Islet precursor cell (in vitro differentiated cells): ENCODE results near the gene JAZF1.

Experiments
- DNase-seq: peaks from one replicate; pipeline ENCODE4 v3.0.0-alpha.2; 2018

JAZF1 gene

GRCh38 chr7:28180364-28181147 is at the start of gene JAZF1:
TSS of gene JAZF1 (minus strand) at chr7:28180795.
- peak; percentile 85 for DNase-seq

GRCh38 chr7:28230261-28230660 is 49.7 kb upstream of the JAZF1 start:
- DNase-seq = no peak

GRCh38 chr7:28228396-28228795 is 47.8 kb upstream of the JAZF1 start:
- DNase-seq = no peak

- DNase-seq = no peak
Measured at GRCh38 chr7:28226003-28226402, 45.4 kb upstream of the JAZF1 start.

GRCh38 chr7:28225576-28225975 is 45.0 kb upstream of the JAZF1 start:
- no peak for DNase-seq

DNA sequence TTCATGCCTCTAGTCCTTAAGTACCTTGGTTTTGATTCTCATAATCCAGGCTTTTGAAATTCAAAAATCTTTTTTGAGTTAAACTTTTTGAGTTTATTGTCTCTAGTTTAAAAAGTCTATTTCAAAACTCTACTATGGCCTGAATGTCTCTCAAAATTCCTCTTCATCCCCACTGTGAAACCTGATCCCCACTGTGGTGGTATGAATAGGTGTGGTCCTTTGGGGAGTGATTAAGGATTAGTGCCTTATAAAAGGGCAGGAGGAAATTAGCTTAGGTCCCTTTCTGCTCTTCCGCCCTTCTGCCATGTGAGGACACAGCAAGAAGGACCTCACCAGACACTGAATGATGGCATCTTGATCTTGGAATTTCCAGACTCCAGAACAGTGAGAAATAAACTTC is 44.1 kb upstream of the JAZF1 start:
- DNase-seq = no peak

DNA sequence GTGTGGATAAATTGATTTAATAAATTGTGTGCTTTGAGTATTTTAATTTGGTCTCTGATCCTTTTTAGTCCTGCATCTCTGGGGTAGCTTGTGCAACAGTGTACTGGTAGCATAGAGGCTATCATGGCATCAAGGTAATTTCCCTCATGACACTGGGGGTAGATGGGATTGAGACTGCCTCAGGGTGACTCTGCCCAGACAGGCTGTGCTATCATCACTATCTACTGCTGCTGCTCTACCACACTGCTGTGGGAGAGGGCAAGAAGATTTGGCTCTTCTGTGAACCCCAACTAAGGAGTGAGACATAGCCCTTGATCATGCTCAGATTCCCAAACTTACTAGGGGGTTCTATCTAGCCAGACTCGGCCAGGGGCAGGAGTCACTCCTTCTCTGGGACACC is 43.6 kb upstream of the JAZF1 start:
- no peak for DNase-seq

DNA sequence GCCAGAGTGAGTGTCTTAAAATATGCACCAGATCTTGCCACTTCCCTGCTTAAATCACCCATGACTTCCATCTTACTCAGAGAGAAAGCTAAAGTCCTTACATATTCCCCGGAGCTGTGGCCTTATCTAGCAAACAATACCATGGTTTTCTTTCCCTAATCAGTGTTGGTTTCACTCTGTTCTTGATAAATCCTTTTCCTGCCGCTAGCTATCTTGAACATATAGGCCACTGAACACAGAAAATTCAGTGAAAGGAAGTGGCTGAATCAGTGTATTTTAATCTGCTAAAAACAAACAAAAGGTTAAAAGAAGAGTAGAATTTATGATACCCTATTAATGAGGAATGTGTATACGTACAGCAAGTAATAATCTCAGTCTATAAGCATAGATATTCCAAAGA is 42.0 kb upstream of the JAZF1 start:
- no peak for DNase-seq

GRCh38 chr7:28219793-28220192 is 39.2 kb upstream of the JAZF1 start:
- DNase-seq = no peak

- DNase-seq = no peak
Measured at GRCh38 chr7:28217143-28217542, 36.5 kb upstream of the JAZF1 start.

- no peak for DNase-seq
Measured at GRCh38 chr7:28211006-28211405, 30.4 kb upstream of the JAZF1 start.

- no peak for DNase-seq
Measured at GRCh38 chr7:28208506-28208905, 27.9 kb upstream of the JAZF1 start.

DNA sequence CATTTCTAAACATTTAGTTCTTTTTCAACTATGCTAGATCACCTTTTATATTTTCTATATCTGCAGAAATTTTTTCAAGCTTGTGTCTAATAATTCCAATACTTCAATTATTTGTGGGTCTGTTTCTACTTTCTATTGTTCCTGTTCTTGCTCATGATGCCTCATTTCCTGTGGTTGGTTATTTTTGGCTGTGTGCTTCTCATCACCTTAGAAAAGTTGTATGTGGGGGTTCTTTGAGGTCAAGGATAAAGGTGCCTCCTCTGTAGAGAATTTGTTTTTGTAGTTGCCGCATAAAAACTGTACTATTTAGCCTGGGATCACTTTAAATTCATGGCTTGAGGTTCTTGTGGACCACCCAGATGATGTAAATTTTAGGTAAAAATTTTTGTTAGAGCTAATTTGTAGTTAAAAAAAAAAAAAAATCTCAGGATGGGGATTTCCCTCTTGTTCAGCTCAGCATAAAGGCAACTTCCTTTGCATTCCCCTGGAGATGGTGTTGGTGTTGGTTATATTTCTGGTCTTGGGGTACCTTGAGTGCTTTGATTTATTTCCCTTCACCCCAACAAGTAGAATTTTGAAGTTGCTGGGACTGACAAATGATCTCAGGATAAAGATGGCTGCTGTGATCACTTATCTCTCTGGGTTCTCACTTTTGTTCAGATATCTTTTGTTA is 27.0 kb upstream of the JAZF1 start:
- DNase-seq = no peak

- no peak for DNase-seq
Measured at GRCh38 chr7:28205506-28205905, 24.9 kb upstream of the JAZF1 start.

- DNase-seq = no peak
Measured at GRCh38 chr7:28203508-28204240, 23.1 kb upstream of the JAZF1 start.

DNA sequence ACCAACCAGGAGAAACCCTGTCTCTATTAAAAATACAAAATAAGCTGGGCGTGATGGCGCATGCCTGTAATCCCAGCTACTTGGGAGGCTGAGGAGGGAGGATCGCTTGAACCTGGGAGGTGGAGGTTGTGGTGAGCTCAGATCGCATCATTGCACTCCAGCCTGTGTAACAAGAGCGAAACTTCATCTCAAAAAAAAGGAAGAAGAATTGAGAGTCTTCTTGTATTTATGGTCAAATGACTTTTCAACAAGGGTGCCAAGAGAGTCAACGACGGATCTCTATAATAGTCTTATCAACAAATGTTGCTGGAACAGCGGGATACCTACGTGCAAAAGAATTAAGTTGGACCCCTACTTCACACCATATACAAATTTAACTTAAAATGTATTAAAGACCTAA is 21.6 kb upstream of the JAZF1 start:
- no peak for DNase-seq

DNA sequence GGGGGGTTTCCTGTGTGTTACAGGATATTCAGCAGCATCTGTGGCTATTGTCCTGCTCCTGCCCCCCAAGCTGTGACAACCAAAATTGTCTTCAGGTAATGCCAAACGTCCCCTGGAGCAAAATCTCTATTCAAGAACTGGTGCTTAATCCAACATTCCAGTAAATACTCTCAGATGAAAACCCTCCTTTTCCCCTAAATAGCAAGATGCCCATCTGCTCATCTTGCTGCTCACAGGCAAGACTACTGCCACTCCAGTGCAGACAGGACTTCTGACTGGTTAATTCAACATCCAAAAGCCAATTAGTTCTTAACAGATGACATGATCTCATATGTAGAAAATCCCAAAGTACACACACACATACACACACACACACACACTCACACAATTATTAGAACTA is 20.5 kb upstream of the JAZF1 start:
- DNase-seq = no peak

DNA sequence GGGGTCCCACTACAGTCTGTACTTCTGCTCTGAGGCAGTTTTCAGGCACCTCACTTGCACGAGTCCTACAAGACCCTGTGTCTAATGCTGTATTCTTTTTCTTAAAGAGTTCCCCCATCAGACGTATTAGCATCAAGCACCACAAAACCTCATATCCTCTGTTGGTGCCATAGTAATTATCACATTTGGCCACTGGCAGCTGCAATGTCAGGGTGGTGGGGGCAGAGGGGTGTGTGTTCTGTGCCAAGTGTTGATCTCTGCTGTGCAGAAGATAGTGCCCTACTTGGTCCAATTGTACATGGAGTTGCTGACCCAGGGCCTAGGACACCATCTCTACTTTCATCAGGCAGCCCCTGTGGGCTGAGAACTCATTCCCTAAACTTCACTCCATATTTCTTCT is 20.0 kb upstream of the JAZF1 start:
- DNase-seq = no peak

DNA sequence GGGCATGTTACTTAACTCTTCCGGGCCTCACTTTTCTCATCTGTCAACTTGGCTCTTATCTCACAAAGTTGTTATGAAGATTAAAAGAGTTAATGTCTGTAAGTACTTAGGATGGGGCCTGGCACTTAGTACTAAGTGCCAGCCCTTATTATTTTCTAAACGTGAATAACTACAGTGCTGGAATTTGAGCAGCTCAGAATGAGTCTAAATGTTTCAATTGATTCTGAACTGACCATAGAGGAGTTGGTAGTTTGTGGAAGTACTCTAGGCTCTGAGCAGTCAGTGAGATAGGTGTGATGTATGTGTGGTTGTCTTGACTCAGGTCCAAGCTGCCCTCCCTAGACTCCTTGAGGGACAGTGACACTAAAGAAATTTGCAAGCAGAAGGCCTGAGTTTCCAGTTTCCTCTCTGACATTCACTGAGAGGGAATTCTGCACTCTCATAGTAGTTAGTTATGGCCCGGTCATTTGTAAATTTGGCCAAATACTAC is 18.5 kb upstream of the JAZF1 start:
- DNase-seq = no peak

GRCh38 chr7:28195910-28196620 is 15.5 kb upstream of the JAZF1 start:
- DNase-seq = no peak

DNA sequence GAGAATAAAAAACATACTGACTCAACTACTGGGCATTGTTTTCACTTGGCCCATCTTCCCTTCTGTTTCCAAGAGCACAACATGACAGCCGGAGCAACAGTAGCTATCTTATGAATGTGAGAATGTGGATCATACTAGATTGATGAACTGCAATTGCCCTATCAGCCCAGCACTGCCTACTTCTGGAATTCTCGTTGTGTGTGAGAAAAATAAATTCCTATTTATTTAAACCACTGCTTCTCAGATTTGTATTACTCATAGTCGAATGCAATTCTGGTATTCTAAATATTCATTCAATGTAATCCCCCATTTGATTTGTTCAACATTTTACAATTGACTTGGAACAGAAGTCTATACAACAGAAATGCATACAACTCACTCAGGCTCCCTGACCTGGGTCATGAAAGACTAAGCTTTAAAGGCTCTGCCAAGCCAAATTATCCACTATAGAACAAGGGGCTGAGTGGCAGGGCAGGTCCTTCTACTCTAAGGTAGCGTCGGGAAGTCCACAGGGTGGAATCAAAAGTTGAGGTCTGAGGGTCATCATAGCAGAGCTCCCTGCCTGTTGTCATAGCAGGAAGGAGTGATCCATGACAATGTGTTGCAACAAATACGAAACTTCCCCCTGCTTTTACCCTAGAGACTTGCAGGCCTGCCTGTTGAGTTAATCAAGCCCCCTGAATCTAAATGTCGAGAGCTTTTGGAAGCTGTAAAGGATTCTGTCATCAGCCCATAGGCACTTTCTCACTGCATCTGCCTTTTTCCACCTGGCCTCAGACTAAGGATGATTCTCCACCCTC is 12.4 kb upstream of the JAZF1 start:
- DNase-seq = no peak

GRCh38 chr7:28191751-28192150 is 11.2 kb upstream of the JAZF1 start:
- no peak for DNase-seq
